Ishikawa (cell line): ENCODE measurements around the gene PSMC1.

Source experiments
- CEBPB ChIP-seq: IDR thresholded peaks from 2 replicates; pipeline ENCODE4 v1.6.1; 2012
- CREB1 ChIP-seq: IDR thresholded peaks from 2 replicates; pipeline ENCODE4 v1.6.1; 2012; ENCODE audit warnings: low read depth
- EP300 ChIP-seq: IDR thresholded peaks from 2 replicates; pipeline ENCODE4 v1.6.1; 2012; ENCODE audit warnings: borderline replicate concordance
- MAX ChIP-seq: IDR thresholded peaks from 2 replicates; pipeline ENCODE4 v1.6.1; 2012
- NFIC ChIP-seq: IDR thresholded peaks from 2 replicates; pipeline ENCODE4 v1.6.1; 2012
- REST ChIP-seq: IDR thresholded peaks from 2 replicates; pipeline ENCODE4 v1.6.1; 2012; ENCODE audit warnings: low read depth, mild to moderate bottlenecking
- TAF1 ChIP-seq: IDR thresholded peaks from 2 replicates; pipeline ENCODE4 v1.6.1; 2012; ENCODE audit warnings: low read depth, mild to moderate bottlenecking
- TCF12 ChIP-seq: IDR thresholded peaks from 2 replicates; pipeline ENCODE4 v1.6.1; 2012; ENCODE audit warnings: low read depth
- TEAD4 ChIP-seq: IDR thresholded peaks from 2 replicates; pipeline ENCODE4 v1.6.1; 2012
- USF1 ChIP-seq: IDR thresholded peaks from 2 replicates; pipeline ENCODE4 v1.6.1; 2012
- YY1 ChIP-seq: IDR thresholded peaks from 2 replicates; pipeline ENCODE4 v1.6.1; 2012; ENCODE audit warnings: low read depth
- ZBTB7A ChIP-seq: IDR thresholded peaks from 2 replicates; pipeline ENCODE4 v1.6.1; 2012; ENCODE audit warnings: low read depth

GRCh38 chr14:90273532-90273931 is 17.2 kb downstream of the PSMC1 start:
- TF ChIP-seq CEBPB (no peak), EP300 (no peak), TEAD4 (no peak), REST (no peak), YY1 (no peak), USF1 (no peak), MAX (no peak), TCF12 (no peak), ZBTB7A (no peak), CREB1 (no peak), NFIC (no peak), TAF1 (no peak)
